Stimulated activated naive CD8-positive, alpha-beta T cell treated with anti-CD3 and anti-CD28 coated beads, Interleukin-15, Interleukin-2, amounts not matched to agents 100 ng/mL and 50 ng/mL, for 24 hours (primary cell): ENCODE data around the gene UBTF.
"Not testable (repeated sequence)": the region's sequence is repeated elsewhere in the genome, so short reads cannot be mapped to it uniquely, and the experiment has no call there.

Experiments used
- H3K27ac Mint-ChIP-seq: one replicate; pipeline ENCODE4 v1.8.0; 2021; ENCODE audit warnings: mild to moderate bottlenecking, mixed read lengths
- H3K27me3 Mint-ChIP-seq: one replicate; pipeline ENCODE4 v1.8.0; 2021; ENCODE audit warnings: mixed read lengths
- H3K36me3 Mint-ChIP-seq: one replicate; pipeline ENCODE4 v1.8.0; 2021; ENCODE audit warnings: low read depth, mixed read lengths
- H3K4me1 Mint-ChIP-seq: one replicate; pipeline ENCODE4 v1.8.0; 2021; ENCODE audit warnings: low read depth, mixed read lengths
- H3K4me3 Mint-ChIP-seq: one replicate; pipeline ENCODE4 v1.8.0; 2021; ENCODE audit warnings: mild to moderate bottlenecking, mixed read lengths
- H3K9me3 Mint-ChIP-seq: one replicate; pipeline ENCODE4 v1.8.0; 2021; ENCODE audit warnings: mixed read lengths

UBTF gene

GRCh38 chr17:44253006-44253405 lies 33.5 kb upstream of the UBTF start:
- H3K27me3 Mint-ChIP-seq, result no peaks in the 10 kb centered on the region
- no peaks in the 10 kb centered on the region for H3K36me3 Mint-ChIP-seq
- no peaks in the 10 kb centered on the region for H3K9me3 Mint-ChIP-seq
- H3K27ac Mint-ChIP-seq, result no peak overlapping the region
- H3K4me1 Mint-ChIP-seq, result peaks cover 14% of the 10 kb centered on the region
- H3K4me3 Mint-ChIP-seq, result no peak overlapping the region

- peaks cover 32% of the 10 kb centered on the region for H3K4me1 Mint-ChIP-seq
- H3K36me3 Mint-ChIP-seq, result no peaks in the 10 kb centered on the region
- no peak overlapping the region for H3K27ac Mint-ChIP-seq
- H3K4me3 Mint-ChIP-seq, result no peak overlapping the region
- no peaks in the 10 kb centered on the region for H3K27me3 Mint-ChIP-seq
- no peaks in the 10 kb centered on the region for H3K9me3 Mint-ChIP-seq
Measured at GRCh38 chr17:44251062-44251461, 31.6 kb upstream of the UBTF start.

- H3K27ac Mint-ChIP-seq, result no peak overlapping the region
Measured at GRCh38 chr17:44249501-44250246, 30.2 kb upstream of the UBTF start.

DNA sequence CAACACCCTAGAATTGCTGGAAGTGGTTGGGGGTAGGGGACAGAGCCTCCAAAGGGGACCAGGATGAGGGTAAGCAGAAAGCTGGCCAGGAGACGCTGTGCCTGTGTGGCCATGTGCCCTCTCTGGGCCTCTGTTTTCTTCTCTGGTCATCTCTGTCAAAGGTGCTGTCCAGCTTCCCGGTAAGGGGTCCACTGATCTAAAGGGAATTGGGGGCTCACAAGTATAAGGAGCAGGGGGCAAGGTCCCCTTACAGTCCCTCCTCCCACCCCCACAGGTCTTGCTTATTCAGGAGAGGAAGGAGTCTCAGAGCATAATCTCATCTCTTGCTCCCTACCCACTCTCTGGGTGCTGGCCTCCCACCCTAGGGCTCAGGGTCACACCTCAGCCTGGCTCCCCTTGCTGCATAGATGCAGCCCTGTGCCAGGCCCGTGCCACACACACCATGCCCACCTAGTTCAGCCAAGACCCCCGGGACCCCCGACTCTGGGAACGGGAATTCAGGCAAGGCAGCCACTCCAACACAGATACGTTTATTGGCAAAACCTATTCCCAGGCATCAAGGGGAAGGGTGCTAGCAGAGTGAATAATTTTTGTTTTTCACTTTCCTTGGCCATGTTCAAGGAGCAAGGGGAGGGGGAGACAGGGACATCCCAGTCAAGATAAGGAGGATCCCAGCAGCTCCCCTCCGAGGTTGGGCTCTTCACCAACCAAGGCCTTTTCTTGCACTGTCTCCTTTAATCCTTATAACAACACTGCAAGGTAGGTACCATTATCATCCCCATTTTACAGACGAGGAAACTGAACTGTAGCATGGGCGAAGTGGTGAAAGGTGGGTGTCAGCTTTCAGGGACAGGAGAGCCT lies 28.6 kb upstream of the UBTF start:
- no peak overlapping the region for H3K4me3 Mint-ChIP-seq
- H3K4me1 Mint-ChIP-seq, result peaks cover 44% of the 10 kb centered on the region
- H3K36me3 Mint-ChIP-seq, result no peaks in the 10 kb centered on the region
- no peaks in the 10 kb centered on the region for H3K9me3 Mint-ChIP-seq
- H3K27me3 Mint-ChIP-seq, result no peaks in the 10 kb centered on the region
- H3K27ac Mint-ChIP-seq, result peak overlapping the region; percentile 52

More at GRCh38 chr17:44249501-44250246, 30.2 kb upstream of the UBTF start:
- Mint-ChIP-seq H3K4me3 (no peak overlapping the region), H3K27me3 (no peaks in the 10 kb centered on the region), H3K36me3 (no peaks in the 10 kb centered on the region), H3K9me3 (no peaks in the 10 kb centered on the region), H3K4me1 (peaks cover 44% of the 10 kb centered on the region)

DNA sequence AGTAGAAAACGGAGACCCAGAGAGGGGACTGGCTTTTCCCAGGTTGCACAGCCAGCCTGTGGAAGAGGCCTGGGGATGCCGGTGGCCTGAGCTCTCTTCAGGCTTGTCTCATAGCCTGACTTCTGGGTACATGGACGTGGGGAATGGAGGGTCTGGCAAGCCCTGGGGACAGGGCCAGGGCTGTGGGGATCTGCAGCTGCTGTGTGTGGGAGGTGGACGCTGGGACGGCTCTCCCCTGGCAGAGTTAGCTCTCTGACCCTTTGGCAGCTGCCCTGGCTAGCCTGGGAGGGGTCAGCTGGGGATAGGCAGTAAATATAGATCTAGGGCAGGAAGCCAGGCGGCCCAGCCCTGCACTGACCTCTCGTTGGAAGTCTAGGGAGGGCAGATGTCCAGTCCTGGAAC lies 28.0 kb upstream of the UBTF start:
- H3K27me3 Mint-ChIP-seq, result no peaks in the 10 kb centered on the region
- peak overlapping the region; percentile 91 for H3K27ac Mint-ChIP-seq
- H3K36me3 Mint-ChIP-seq, result no peaks in the 10 kb centered on the region
- no peaks in the 10 kb centered on the region for H3K9me3 Mint-ChIP-seq
- H3K4me1 Mint-ChIP-seq, result peaks cover 44% of the 10 kb centered on the region
- H3K4me3 Mint-ChIP-seq, result no peak overlapping the region

GRCh38 chr17:44241106-44241624 lies 21.7 kb upstream of the UBTF start:
- H3K27me3 Mint-ChIP-seq, result no peaks in the 10 kb centered on the region
- no peaks in the 10 kb centered on the region for H3K9me3 Mint-ChIP-seq
- H3K27ac Mint-ChIP-seq, result no peak overlapping the region

GRCh38 chr17:44237886-44238285 lies 18.4 kb upstream of the UBTF start:
- not testable (repeated sequence) for H3K4me3 Mint-ChIP-seq, H3K27ac Mint-ChIP-seq, H3K9me3 Mint-ChIP-seq, H3K4me1 Mint-ChIP-seq, H3K36me3 Mint-ChIP-seq, H3K27me3 Mint-ChIP-seq

More at GRCh38 chr17:44241106-44241624, 21.7 kb upstream of the UBTF start:
- H3K4me3 Mint-ChIP-seq, result no peak overlapping the region
- peaks cover 12% of the 10 kb centered on the region for H3K4me1 Mint-ChIP-seq
- no peaks in the 10 kb centered on the region for H3K36me3 Mint-ChIP-seq

GRCh38 chr17:44236444-44236991 lies 17.0 kb upstream of the UBTF start:
- Mint-ChIP-seq H3K36me3 (no peaks in the 10 kb centered on the region), H3K9me3 (no peaks in the 10 kb centered on the region), H3K4me3 (no peak overlapping the region), H3K27ac (no peak overlapping the region), H3K27me3 (peaks cover 3% of the 10 kb centered on the region), H3K4me1 (peaks cover 9% of the 10 kb centered on the region)

DNA sequence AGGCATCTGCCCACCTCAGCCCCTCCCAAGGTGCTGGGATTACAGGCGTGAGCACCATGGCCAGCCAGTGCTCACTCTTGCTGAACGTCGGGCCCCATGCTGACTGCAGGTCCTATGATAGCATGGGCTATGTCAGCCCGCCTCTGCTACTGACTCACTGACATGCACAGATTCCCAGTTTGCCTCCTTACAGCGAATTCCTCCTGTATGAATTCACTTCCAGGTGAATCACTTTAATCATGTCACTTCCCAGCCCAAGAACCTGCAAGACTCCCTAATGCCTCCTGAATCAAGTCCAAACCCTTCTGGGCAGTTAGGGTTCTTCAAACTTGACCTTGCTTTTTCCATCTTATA lies 16.1 kb upstream of the UBTF start:
- Mint-ChIP-seq H3K9me3 (no peaks in the 10 kb centered on the region), H3K27me3 (peaks cover 3% of the 10 kb centered on the region), H3K36me3 (no peaks in the 10 kb centered on the region), H3K4me1 (peaks cover 9% of the 10 kb centered on the region), H3K27ac (peak overlapping the region; percentile 1), H3K4me3 (no peak overlapping the region)

GRCh38 chr17:44233582-44233981 lies 14.1 kb upstream of the UBTF start:
- Mint-ChIP-seq H3K36me3 (no peaks in the 10 kb centered on the region), H3K9me3 (no peaks in the 10 kb centered on the region), H3K4me1 (peaks cover 9% of the 10 kb centered on the region), H3K27ac (no peak overlapping the region), H3K27me3 (peaks cover 3% of the 10 kb centered on the region), H3K4me3 (no peak overlapping the region)

DNA sequence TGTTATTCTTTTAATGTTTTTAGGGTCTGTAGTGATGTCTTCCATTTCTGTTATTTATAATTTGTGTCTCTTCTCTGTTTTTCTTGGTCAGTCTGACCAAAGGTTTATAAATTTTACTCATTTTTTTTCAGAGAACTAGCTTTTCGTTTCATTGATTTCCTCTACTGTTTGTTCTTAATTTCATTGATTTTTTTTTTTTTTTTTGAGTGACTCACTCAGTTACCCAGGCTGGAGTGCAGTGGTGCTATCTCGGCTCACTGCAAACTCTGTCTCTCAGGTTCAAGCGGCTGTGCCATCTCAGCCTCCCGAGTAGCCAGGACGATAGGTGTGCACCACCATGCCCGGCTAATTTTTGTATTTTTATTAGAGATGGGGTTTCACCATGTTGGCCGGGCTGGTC lies 12.6 kb upstream of the UBTF start:
- no peaks in the 10 kb centered on the region for H3K36me3 Mint-ChIP-seq
- H3K4me3 Mint-ChIP-seq, result no peak overlapping the region
- H3K9me3 Mint-ChIP-seq, result no peaks in the 10 kb centered on the region
- H3K27ac Mint-ChIP-seq, result no peak overlapping the region
- H3K4me1 Mint-ChIP-seq, result peaks cover 9% of the 10 kb centered on the region
- peaks cover 3% of the 10 kb centered on the region for H3K27me3 Mint-ChIP-seq

- H3K27ac Mint-ChIP-seq, result no peak overlapping the region
Measured at GRCh38 chr17:44230140-44230539, 10.7 kb upstream of the UBTF start.

DNA sequence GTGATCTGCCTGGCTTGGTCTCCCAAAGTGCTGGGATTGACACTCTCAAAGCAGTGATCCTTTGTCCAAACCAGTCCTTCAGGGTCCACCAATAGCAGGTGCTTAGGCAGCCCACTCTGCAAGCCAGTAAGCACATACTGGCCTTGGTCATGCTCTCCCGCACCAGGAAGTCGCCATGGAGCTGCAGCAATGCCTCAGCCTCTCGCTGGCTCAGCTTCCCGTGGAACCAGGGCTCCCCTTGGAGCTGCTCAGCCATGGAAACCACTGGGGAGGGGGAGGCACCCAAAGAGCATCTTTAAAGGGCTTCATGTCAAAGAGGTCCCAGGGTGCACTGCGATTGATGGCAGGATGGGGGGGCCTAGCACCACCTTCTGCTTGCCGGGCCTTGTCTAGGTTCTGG lies 9.6 kb upstream of the UBTF start:
- H3K4me1 Mint-ChIP-seq, result no peaks in the 10 kb centered on the region
- no peaks in the 10 kb centered on the region for H3K9me3 Mint-ChIP-seq
- no peak overlapping the region for H3K4me3 Mint-ChIP-seq
- no peaks in the 10 kb centered on the region for H3K27me3 Mint-ChIP-seq
- no peak overlapping the region for H3K27ac Mint-ChIP-seq
- no peaks in the 10 kb centered on the region for H3K36me3 Mint-ChIP-seq

More at GRCh38 chr17:44230140-44230539, 10.7 kb upstream of the UBTF start:
- Mint-ChIP-seq H3K36me3 (no peaks in the 10 kb centered on the region), H3K27me3 (no peaks in the 10 kb centered on the region), H3K9me3 (no peaks in the 10 kb centered on the region), H3K4me3 (no peak overlapping the region), H3K4me1 (peaks cover 5% of the 10 kb centered on the region)

DNA sequence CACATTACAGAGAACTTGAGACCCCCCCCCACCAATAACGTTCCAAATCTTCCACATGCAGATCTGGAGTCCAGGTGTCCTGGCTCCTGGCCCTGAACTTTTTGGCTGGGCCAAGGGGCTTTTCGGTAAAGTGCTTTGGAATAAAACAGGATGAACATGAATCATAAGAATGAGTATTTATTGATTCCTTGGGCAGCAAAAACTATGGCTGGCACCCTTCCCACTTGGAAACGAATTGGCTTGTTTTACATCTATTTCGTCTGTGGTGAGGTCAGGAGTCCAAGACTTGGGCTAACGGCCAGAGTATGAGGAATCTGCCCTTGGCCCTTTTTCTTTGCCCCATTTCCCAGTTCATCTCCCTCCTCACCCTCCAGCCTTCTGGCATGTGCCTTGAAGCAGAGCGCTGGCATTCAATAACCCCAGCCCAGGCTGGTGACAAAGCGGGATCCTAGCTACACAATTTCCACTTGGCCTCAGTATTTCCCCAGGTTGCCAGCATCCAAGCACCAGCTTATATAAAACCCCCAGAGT lies 4.1 kb upstream of the UBTF start:
- Mint-ChIP-seq H3K27ac (no peak overlapping the region), H3K4me3 (no peak overlapping the region), H3K27me3 (no peaks in the 10 kb centered on the region), H3K4me1 (peaks cover 15% of the 10 kb centered on the region), H3K9me3 (no peaks in the 10 kb centered on the region), H3K36me3 (no peaks in the 10 kb centered on the region)
